Left renal cortex interstitium (tissue), 4 donors: ENCODE results near the gene RUNX1. TPM values are rescaled to one million over a fixed set of nuclear protein-coding genes. Genes with fewer than 3 reads are reported as not detected.
"Not testable (repeated sequence)": the region's sequence is repeated elsewhere in the genome, so short reads cannot be mapped to it uniquely, and the experiment has no call there.

ENCODE experiments used
- DNase-seq, 4 donors: peaks; one replicate each; pipeline ENCODE4 v3.0.0-alpha.2; 2013; ENCODE audit warnings: low read depth in 4 of 4, low spot score in 2 of 4, missing footprints in 1 of 4
- polyA plus RNA-seq, 4 donors: library from polyadenylated mRNA; unstranded; fragments of 120-200 nt; gene quantifications; one replicate each; pipeline ENCODE4 v1.2.1, GENCODE V29; 2013; ENCODE audit not compliant: insufficient read length in 4 of 4

RUNX1 gene
- polyA plus RNA-seq, 4 donors: 1.5 to 3.6 (median 2.7) TPM

GRCh38 chr21:34951868-34952267, 97.2 kb downstream of the RUNX1 start:
- DNase-seq: not testable (repeated sequence)

DNA sequence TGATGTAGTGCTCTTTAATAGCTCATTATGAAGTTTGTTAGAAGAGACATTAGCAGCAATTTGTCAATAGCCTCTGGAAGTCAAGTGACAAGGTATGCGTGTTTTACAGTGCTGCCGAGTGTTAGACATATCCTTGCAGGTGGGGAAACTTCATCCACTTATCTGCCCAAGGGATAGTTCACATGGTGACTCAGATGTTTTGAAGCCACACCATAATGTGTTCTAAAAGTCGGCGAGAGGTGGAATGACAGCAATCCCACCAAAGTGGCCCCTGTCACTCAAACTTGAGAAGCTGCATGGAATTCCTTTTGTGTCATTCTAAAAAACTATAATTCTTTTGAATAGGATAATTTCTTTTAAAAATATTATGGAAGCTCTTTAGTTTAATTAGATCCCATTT, 98.1 kb downstream of the RUNX1 start:
- no peak for DNase-seq

GRCh38 chr21:34949499-34949898, 99.6 kb downstream of the RUNX1 start:
- DNase-seq: no peak

- DNase-seq: no peak
Observed at GRCh38 chr21:34949030-34949429, 100.1 kb downstream of the RUNX1 start.

DNA sequence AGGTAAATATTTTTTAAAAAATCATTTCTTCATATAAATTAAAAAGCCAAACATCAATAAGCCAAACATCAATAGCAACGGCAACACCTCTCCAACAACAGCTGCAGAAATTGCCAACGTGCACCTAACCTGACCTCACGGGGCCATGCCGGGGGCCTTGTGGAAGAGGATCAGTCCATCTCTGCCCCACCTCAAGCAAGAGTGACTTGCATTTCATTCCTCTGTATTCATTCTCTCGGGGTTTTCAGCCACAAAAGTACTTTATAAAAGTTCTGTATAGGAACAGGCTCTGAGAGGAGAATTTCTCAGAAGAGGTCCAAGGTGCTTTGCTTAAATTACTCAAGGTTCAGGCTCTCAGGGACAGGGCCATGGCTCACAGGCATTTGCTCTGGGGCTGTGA, 100.9 kb downstream of the RUNX1 start:
- no peak for DNase-seq

GRCh38 chr21:34946916-34947534, 102.1 kb downstream of the RUNX1 start:
- no peak for DNase-seq

DNA sequence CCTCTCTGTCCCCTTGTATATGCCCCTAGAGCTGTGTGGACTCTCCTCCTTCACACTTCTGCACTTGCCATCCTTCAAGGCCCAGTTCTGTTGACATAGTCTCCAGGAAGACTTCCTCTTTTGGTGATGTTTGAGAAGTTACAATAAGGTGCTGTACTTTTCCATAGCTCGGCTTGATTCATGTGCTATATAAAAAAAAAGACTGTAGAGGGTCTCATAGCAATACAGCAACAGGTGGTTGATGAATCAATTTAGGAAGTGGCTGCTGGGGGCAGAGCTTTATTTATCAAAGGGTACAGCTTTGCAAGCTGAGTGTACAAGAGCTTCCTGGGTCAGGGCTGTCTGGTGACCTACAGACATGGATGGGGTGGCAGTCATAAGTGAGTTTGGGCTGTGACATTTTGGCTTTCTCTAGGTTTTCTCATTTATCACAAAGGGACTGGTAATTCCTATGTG, 102.7 kb downstream of the RUNX1 start:
- no peak for DNase-seq

DNA sequence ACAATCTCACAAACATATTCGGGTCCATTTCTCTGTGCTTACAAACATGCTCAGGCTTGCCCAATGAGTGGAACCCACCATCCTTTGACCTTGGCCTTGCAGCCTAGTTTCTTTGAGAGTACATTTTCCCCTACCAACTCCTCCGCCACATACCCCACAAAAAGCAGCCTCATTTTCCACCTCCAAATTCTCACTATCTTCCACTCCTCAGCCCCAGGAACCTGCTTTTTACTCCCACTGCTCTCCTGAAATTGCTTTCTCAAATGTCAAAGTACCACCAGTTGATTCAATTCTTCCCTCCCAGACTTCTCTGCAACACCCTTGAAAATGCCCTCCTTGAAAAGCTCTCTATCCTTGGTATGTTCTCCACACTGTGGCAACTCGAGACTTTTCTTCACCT, 103.8 kb downstream of the RUNX1 start:
- DNase-seq: no peak

DNA sequence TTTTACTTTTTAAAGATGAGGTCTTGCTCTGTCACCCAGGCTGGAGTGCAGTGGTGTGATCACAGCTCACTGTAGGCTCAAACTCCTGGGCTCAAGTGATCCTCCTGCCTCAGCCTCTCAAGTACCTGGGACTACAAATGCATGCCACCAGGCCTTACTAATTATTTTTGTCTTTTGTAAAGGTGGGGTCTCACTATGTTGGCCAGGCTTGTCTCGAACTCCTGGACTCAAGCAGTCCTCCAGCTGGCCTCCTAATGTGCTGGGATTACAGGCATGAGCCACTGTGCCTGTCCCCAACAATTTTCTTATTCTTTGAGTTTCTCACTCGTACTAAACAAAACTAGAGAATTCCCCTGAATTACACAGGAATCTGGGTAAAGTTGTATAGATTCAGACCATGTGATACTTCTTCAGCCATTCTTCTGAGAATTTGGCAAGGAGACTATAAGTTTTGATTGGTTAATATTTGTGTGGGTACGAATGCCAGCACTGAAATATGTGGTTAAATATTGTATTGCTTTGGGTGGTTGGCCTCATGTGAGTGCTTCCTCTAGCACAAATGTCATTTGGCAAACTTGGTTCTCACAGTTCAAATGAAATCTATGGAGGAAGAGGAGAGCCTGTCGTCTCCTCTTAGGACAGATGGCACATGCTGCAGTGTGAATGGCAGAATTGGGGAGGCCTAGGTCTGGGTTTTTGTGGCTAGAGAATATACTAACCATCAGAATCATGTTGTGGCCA, 104.9 kb downstream of the RUNX1 start:
- no peak for DNase-seq

GRCh38 chr21:34942911-34943310, 106.2 kb downstream of the RUNX1 start:
- DNase-seq: no peak

GRCh38 chr21:34941162-34941561, 107.9 kb downstream of the RUNX1 start:
- no peak for DNase-seq

- DNase-seq: no peak
Observed at GRCh38 chr21:34939673-34940331, 109.3 kb downstream of the RUNX1 start.

GRCh38 chr21:34938089-34938764, 110.9 kb downstream of the RUNX1 start:
- DNase-seq: no peak

GRCh38 chr21:34936883-34937563, 112.1 kb downstream of the RUNX1 start:
- DNase-seq: no peak

- no peak for DNase-seq
Observed at GRCh38 chr21:34936371-34936789, 112.7 kb downstream of the RUNX1 start.

GRCh38 chr21:34935898-34936297, 113.2 kb downstream of the RUNX1 start:
- DNase-seq: no peak

DNA sequence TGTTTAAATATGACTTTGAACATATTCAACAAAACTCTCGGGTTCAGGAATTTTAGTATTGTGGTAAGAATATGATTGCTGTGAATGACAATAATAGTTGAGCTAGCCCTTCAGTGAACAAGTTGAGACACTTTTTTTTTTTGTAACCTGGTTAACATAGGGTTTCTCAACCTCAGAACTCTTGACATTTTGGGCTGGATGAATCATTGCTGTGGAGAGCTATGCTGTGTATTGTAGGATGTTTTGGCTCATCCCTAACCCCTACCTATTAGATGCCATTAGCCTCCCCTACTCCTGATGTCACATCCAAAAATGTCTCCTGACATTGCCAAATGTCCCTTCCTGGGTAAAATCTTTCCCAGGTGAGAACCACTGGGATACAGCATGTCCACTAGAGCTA, 113.7 kb downstream of the RUNX1 start:
- no peak for DNase-seq

GRCh38 chr21:34934350-34934749, 114.8 kb downstream of the RUNX1 start:
- no peak for DNase-seq

GRCh38 chr21:34933609-34934335, 115.3 kb downstream of the RUNX1 start:
- DNase-seq: no peak

GRCh38 chr21:34932233-34932632, 116.9 kb downstream of the RUNX1 start:
- DNase-seq: no peak
